ENCODE results near the gene KLHL30. TPM values are rescaled to one million over a fixed set of nuclear protein-coding genes. Genes with fewer than 3 reads are reported as not detected.

Gene KLHL30
- polyA plus RNA-seq, 1 donor: 20.7 TPM

GRCh38 chr2:238117199-238118154 is 21.0 kb upstream of the KLHL30 start:
- DNase-seq (ENCODE audit: low read depth): no peak

GRCh38 chr2:238119756-238120462 is 18.6 kb upstream of the KLHL30 start:
- DNase-seq (ENCODE audit: low read depth): no peak

- DNase-seq (ENCODE audit: low read depth): no peak
Measured at GRCh38 chr2:238120463-238121298, 17.8 kb upstream of the KLHL30 start.

DNA sequence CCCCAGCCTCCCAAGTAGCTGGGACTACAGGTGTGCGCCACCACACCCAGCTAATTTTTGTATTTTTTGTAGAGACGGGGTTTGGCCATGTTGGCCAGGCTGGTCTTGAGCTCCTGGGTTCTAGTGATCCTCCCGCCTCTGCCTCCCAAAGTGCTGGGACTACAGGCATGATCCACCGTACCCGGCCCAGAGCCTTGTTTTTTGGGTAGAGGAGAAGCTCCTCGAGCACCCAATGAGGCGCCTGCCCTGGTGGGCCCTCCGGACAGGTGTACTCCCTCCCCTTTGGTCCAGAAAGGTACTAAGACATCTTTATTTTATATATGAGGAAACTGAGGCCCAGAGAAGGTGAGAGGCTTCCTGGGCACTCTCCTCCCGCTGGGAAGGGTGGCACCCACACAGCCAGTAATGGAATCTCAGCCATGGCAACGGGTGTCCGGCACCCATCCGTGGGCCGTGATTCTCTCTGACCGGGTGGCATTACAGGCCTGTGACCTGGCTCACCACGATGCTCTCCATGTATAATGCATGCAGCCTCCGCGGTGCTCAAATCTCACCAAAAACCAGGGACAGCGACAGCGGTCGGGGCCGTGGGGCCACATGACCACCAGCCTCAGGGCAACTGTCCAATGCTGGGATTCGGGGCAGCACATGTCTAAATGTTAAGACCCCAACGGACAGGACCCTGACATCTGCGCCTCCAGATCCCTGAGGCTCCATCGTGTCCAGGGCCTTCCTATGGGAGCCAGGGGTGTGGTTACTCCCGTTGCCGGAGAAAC is 16.8 kb upstream of the KLHL30 start:
- no peak for DNase-seq (ENCODE audit: low read depth)

GRCh38 chr2:238122287-238123217 is 15.9 kb upstream of the KLHL30 start:
- DNase-seq (ENCODE audit: low read depth): no peak

DNA sequence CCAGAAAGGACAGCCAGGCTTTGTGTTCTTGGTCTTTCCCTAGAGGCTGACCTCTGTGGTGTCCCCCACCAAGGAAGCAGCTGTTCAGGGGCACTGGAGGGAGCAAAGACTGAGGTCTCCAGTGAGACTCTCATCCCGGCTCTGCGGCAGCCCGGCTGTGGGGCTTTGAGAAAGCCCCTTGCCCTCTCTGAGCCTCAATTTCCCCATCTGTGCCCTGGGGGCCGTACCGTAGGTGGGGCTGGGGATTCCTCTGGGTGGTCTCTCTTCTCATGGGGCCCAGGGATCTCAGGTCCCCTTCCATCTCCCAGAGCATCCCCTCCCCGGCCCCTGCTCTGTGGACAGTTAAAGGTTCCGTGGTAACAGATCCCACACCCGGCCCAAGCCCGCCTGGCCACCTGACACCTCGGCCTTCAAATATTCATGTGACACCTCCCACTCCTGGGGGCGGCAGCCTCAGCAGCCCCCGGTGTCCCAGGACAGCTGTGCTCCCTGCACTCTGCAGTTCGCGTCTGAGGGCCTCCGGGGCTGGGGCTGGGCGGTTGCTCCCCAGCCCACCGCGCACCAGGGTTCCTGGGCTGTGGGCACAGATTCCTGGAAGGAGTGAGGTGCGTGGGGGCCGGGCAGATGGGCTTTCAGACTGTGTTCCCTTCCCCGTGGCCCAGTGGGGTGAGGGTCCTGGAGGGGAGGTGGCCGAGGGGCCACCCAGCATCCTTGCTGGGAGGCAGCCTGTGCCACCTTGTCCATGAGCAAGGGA is 15.1 kb upstream of the KLHL30 start:
- no peak for DNase-seq (ENCODE audit: low read depth)

DNA sequence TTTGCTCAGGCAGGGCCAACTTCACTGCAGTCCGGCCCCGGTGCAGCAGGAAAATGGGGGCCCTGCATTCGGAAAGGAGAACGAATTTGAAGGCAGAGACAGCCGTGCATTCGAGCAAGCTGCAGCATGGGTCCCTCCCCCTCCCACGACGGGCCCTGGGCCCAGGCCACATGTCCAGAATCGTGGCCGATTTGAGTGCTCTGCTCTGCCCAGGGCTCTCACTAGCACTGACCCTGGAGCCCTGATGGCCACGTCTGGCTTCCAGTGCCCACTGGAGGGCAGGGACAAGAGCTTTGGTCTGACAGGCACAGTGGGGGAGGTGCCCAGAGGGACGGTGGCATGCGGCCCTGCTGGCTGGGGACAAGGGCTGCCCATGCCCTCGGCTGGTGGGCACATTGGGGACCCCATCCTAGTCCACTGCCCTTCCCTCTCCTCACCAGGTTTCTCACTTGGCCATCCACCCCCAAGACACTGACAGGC is 14.4 kb upstream of the KLHL30 start:
- DNase-seq (ENCODE audit: low read depth): no peak

- no peak for DNase-seq (ENCODE audit: low read depth)
Measured at GRCh38 chr2:238124488-238125126, 13.9 kb upstream of the KLHL30 start.

GRCh38 chr2:238125127-238125885 is 13.2 kb upstream of the KLHL30 start:
- no peak for DNase-seq (ENCODE audit: low read depth)

DNA sequence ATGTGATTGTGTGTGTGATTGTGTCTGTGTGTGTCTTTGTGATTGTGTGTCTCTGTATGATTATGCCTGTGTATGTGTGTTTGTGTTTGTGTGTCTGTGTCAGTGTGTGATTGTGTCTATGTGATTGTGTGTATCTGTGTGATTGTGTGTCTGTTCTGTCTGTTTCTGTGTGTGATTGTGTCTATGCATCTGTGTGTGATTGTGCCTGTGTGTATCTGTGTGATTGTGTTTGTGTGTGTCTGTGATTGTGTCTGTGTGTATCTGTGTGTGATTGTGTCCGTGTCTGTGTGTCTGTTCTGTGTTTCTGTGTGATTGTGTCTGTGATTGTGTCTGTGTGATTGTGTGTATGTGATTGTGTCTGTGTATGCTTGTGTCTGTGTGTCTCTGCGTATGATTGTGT is 12.1 kb upstream of the KLHL30 start:
- no peak for DNase-seq (ENCODE audit: low read depth)

- DNase-seq (ENCODE audit: low read depth): no peak
Measured at GRCh38 chr2:238126775-238127164, 11.7 kb upstream of the KLHL30 start.

- DNase-seq (ENCODE audit: low read depth): peak; percentile 28
Measured at GRCh38 chr2:238127165-238128060, 11.1 kb upstream of the KLHL30 start.

DNA sequence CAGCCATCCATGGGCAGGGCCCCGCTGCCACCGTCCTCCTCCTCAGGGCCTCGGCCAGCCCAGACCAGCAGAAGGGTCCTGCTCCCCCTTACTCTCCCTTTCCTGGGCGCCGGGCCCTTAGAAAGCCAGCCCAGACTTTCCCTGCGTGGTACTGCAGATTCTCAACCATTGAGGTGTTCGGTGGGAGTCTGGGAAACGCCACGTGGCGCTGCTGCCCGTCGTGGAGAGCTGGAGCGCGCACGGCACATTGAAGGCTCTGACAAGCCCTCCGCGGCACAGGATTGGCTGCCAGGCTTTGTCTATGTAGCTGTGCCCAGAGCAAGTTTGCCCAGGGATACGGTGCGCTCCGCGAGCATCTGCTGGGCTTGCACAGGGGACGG is 10.4 kb upstream of the KLHL30 start:
- no peak for DNase-seq (ENCODE audit: low read depth)

DNA sequence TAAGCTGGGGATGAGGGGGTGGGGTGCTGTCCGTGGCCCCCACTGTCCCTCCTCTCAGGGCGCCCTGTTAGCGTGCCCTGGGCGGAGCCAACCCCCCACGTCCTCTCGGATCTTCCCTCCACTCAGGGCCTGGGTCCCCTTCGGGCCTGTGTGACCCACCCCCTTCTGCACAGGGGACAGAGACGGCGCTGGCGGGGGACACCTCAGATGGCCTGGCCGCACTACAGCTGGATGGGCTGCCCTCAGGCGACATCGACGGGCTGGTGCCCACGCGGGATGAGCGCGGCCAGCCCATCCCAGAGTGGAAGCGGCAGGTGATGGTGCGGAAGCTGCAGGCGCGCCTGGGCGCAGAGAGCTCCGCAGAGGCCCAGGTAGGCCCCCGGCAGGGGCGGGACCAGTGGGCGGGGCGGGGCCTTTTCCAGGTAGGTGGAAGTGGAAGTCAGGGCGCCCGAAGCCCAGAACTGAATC is 9.9 kb upstream of the KLHL30 start:
- DNase-seq (ENCODE audit: low read depth): no peak

GRCh38 chr2:238129166-238130010 is 9.1 kb upstream of the KLHL30 start:
- no peak for DNase-seq (ENCODE audit: low read depth)
